Mesenteric fat pad (tissue), 1 donor: ENCODE measurements around the gene USP2. TPM values are rescaled to one million over a fixed set of nuclear protein-coding genes. Genes with fewer than 3 reads are reported as not detected.

Source experiments
- DNase-seq: peaks from one replicate; pipeline ENCODE4 v3.0.0-alpha.2; 2020; ENCODE audit warnings: low spot score
- total RNA-seq: library from RNA; stranded (reverse); fragmentation: NEBNext Ultra II Directional; extraction: Animal tissue kit (Norgen Biotek cat#: 25700); gene quantifications from one replicate; pipeline ENCODE4 v1.2.1, GENCODE V29; 2021
- donor health status: DM: yes; HTN: yes; CAD: no.

The USP2 gene
- total RNA-seq, 1 donor from 2014 or later: 4.2 TPM

DNA sequence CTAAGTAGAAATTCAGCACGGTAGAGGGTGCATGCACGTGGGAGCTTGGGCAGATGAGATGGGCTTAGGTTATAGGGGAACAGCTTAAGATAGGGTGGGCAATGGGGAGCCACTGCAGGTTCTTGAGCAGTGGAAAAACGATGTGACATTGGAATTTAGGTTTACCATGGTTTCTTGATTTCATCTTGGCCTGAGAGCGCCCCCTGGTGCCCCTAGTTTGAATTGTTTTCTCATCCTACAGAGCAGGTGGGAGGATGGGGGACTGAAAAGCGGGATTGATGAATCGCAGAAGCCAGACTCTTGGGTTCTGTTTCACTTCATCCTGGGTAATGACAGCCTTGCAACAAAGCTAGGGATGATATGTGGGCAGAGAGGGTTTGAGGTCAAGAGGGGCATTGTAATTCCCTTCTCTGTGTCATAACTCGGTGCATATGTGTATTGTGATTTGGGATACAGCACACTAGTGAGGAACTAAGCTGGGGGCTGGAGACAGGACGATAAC lies 57.9 kb downstream of the USP2 start:
- peak; percentile 89 for DNase-seq

DNA sequence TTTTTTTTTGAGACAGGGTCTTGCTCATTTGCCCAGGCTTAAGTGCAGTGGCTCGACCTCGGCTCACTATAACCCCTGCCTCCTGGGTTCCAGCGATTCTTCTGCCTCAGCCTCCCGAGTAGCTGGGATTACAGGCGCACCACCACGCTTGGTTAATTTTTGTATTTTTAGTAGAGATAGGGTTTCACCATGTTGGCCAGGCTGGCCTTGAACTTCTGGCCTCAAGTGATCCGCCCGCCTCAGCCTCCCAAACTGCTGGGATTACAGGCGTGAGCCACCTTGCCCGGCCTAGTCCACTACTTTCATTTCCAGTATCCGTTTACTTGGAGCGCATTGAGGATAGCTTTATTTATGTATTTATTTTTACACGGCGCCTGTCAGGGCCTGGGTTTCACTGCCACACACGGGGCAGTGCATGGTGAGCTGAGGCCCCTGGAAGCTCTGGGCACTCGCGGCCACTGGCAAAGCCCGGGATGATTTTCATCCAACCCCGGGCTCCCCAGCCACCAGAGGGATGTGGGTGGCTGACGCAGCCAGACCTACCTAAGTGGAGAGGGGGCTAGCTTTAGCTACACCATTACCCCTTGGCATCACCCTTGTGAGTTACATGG lies 58.5 kb downstream of the USP2 start:
- no peak for DNase-seq

DNA sequence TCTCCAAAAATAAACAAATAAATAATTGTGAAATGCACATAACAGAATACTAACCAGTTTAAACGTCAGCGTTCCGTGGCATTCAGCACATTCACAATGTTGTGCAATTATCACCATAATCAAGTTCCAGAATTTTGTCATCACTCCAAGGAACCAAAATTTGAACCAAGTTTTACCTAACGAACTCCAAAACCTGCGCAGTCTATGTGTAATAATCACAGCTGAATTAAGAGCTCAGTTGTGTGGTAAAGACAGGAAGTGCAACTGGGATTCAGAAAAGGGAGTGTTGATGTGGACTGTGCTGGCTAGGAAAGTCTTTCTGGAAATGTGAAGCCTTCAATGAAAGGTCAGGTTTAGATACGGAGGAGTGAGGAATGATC lies 59.1 kb downstream of the USP2 start:
- DNase-seq: no peak

DNA sequence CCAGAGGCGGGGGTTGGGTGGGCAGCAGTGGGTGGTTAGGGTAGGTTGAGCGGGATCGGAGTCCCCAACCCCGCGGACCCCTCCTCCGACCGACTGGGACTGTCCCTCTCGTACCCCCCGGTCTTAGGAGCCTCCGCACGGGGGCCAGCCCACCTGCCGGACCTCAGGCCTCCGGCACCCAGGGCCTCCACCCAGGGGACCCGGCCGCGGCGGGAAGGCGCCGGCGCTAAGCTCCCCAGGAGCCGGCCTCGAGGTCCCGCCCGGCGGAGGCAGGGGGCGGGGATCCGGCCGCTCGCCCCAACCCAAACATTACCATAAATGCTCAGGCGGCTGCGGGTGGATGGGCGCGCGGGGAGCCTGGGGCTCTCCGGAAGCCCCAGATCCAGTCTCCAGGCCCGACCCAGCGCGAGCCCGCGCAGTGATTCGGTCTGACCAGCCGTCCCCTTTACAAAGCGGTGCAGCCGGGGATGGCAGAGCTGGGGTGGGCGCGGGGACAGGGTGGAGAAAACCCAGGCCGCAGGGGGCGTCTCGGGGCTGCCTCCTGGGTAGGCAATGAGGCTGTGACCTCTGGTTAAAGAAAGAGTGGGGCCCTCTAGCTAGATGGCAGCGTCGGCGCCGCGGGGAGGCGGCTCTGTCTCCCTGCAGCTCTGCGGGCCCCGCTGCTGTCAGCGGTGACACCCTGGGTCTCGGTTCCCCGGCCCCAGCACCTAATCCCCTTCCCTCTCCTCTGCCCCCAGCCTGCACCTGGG lies 60.5 kb downstream of the USP2 start:
- peak; percentile 90 for DNase-seq

DNA sequence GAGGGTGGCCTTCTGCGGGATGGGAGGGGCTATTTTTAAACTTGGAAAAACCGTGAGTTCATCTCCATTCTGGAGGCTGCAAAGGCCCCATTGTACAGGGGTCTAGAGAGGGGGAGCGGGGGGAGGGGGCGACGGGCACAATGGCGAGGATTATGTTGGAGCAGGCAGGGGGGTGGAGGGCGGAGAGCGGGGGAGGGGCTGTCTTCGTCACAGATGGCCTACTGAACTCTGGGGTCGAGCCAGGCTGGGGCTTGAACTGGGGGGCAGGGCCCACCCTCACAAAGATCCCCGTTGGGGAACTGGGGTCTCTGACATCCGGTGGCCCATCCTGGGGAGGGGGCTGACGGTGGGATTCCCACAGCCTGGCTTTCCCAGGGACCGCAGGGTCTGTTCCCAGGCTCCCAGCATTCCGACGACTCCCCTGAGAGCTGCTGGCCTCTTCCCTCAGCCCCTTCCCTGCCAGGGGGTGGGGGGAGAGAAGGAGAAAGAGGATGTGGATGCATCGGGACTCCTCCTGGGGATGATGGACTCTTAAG lies 61.2 kb downstream of the USP2 start:
- no peak for DNase-seq

DNA sequence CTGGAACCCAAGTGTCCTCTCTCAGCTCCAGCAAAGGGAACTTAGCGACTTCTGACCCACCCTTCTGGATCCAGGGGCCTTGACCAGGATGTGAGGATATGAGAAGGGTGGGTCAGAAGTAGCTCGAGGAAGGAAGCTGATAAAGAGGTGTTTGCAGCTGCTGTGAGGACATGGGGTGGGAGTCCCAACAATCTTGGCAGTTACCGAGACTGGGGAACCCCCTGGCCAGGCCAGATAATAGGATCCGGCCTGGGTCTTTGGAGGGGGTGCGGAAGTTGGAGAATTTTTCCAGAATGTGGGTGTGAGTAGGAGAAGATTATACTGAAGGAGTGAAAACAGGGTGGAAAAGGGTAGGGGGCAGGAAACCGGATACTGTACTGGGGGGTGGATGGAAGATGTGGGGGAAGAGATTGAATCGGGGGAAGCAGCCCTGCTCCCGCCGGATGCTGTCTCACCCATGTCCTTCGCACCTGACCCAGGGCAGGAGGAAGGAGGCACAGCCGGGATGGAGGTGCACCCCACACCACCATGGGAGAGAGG lies 61.7 kb downstream of the USP2 start:
- DNase-seq: no peak

DNA sequence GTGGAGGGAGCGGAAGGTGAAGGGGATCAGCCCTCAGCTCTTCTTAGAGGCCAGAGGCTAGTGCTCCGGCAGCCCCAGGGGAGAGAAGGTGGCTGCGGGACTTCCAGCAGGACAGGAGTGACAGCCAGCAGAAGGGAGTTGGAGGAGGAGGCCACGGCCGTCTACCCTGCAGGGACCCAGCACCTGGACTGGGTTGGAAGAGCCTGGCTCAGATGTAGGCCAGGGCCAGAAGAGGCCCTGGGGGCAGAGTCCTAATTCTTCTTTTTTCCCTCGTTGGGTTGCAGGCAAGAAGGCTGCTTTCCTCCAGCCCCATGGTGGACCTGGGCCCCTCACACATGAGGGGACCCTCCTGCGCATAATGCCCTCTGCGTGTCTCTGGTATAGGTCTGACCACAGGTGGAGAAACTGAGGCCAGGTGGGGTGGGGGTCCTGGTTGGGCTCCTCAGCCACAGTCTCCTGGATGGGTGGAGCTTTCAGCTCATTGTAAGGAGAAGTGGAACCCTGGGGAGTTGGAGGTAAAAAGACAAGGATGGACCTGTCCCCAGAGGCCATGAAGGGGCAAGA lies 62.3 kb downstream of the USP2 start:
- DNase-seq: no peak

DNA sequence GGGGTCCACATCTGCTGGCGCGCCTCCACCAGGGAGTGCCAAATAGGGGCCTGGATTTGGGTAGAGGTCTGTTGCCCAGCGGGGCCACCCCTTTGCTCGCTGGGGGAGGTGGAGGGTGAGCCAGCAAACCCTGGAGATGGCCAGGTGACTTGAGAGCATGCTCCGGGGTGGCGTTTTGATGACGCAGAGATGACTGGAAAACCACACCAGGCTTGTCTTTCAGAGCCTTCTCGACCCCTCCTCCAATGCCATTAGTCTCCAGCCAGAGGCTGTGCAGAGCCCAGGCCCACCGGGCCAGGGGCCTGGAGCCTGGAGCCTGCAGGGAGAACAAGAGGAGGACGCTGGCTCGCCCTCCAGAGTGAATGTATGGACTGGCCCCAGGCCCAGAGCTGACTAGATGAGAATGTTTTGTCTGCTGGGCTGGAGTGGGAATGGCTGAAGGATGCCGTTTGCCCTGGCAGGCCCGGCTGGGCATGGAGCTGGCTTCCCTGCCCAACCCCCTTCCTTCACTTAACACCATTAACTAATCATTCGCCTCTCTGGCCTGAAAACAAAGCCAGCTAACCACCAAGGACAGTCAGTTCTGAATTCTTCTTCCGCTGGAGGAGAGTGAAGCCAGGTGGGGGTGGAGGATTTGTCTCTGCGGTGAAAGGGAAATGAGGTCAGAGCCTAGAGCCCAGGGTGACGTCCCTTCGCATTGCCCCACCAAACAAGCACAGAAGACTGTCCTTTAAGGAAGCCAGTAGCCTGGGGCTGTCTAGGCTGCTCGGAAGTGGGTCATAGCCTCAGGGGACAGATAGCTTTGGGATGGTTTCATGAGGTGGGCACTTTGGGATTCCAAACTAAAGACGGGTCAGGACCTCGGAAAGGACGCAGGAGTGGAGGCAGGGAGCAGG lies 63.0 kb downstream of the USP2 start:
- DNase-seq: no peak

DNA sequence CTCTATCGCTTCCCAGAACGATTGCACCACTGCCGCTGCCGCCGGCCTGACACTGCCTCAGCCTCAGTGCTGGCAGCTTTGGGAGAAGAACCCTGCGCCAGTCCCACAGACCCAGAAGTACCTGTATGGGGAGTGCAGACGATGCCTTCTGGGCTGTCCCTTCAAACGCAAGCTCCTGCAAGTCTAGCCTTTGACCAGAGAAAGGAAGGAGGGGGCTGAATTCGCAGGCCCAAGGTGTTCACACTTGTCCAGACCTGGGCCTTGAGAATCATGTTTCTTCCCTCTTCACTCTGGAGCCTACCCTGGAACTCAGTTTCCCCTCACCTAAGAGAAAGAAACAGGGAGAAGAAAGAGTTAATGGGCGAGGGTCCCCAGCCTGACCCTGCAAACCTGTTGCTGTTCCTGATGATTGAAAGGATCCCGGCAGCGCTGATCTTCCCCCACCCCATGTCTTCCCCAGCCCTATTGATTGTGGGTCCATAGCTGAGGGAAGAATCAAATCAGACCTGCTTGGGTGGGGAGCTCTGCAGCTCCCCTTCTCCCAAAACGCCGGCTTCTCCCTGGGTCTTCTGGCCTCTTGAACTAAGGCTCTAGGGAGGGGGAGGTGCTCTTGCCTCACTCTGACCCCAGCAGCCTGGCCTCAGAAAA lies 63.8 kb downstream of the USP2 start:
- DNase-seq: no peak

DNA sequence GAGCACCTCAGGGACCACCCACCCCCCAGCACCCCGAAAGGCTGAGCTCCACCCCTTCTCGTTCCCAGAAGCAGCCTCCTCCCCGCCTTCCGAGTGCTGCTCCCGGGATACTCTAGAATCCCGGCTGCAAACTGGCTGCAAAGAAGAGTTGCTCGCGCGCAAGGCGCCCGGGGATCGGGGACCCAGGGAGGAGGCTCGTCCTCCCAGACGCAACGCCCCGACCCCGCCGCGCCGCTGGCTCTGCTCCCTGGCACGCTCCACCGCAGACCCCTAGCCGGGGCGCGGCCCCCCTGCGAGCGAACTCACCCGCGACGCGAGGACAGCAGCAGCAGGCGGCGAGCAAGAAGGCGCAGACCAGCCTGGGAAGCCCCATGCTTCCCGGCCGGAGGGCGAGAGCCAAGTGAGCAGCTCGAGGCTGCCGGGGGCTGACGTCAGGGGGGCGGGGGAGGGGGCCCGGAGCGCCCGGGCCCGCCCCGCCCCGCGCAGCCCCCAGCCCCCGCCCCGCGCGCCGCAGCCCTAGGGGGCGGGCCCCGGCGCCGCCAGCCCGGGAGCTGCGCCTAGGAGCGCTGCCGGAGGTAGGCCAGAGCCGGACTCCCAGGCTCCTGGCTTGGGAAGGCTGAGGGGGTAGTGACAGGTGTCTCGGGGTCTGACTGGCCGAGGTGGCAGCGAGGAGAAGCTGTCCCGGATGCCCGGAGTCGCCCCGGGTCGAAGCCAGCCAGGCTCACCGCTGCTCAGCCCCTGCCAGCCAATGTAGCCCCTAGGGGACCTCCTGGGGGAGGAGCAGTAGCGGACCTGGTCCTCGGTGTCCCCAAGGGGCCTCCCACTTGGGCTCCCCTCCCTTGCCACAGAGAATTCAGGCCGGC lies 64.5 kb downstream of the USP2 start, which contains the start of gene MCAM:
Gene MCAM, minus strand, starts transcription at position 402 of the 863 bp plus-strand sequence. Its CDS starts 29 bp downstream, at position 373.
- DNase-seq: no peak

DNA sequence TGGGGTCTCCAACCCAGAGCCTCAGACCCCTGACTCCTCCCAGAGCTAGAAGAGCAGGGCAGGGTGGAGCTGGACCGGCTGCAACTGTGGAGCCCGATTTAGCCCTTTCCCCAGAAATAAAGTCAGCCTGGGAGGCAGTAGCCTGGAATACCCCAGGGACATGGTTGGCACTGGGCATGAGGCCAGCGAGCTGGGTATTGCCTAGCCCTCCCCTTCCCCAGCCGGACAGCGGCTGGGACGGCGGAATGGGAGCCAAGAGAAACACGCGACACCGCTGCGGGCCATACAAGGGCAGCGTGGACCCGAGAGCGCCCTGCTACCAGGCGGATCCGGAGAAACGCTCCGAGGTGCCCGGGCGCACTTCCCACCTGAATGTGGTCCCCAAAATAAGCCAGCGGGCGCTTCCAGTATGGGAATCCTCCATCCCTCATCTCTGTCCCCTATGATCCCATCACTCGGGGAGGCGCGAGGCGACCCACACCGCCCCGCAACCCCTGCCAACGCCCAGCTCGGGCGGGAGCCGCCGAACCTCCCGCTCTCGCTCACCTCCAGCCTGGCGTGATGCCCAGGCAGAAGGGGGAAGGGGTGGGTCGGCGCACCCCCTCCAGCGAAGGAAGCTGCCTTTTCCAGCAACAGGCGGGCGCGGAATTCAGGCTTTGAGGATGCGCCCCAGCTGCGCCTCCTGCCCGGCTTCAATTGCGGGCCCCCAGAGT lies 65.3 kb downstream of the USP2 start:
- no peak for DNase-seq

DNA sequence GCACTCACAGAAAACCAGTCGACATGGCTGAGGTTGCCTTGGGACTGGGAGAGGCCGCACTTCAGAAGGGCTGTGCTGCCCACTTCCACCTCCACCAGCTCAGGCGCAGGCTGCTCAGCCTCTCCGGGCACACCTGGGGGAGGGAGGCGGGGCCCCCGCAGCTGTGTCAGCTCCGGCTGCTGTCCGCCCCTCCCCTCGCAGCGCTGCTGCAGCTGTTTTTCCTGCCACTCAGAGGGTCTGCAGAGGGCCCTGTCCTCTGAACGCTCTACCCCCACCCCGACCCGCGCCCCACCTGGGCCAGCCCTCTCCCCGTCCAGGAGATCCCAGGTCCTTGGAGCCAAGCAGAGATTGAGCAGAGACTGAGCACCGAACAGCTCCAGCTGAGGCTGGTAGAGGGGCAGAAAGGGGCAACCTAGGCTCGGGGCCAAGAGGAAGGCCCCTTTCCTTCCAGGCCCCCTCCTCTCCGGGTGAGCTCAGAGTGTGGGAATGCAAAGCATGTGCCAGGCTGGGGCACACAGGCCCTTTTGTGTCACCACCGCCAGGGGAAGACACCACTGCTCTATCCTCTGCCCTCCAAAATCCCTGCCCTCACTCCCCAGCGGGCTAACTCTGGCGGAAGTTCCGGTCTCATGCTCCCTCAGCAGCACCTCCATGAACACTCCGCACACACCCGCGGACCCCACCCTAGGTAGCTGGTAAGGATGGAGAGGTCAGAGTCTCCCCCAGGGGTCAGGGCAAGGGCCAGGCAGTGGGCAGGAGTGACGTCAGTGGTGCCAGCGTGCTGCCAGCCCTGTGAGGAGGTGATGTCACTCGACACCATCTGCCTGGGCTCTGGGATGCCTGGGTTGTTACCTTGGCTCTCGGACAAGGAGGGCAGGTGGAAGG lies 66.1 kb downstream of the USP2 start:
- no peak for DNase-seq

DNA sequence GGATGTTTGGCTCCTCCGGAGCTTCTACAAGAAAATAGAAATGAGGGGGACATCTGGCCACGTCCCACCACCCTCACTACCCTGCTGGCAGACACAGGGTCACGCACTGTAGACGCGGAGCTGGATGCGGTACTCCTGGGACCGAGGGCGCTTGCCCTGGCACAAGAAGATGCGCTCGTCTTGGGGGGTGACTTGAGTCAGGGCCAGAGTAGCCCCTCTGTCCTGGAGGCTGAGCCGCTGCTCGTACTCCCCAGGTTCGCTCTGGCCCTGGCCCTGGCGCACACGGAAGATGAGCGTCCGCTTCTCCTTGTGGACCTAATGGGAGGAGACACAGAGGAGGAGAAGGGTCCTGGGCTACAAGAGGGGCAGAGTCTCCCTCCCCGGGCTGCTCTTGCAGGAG lies 66.8 kb downstream of the USP2 start:
- DNase-seq: no peak

DNA sequence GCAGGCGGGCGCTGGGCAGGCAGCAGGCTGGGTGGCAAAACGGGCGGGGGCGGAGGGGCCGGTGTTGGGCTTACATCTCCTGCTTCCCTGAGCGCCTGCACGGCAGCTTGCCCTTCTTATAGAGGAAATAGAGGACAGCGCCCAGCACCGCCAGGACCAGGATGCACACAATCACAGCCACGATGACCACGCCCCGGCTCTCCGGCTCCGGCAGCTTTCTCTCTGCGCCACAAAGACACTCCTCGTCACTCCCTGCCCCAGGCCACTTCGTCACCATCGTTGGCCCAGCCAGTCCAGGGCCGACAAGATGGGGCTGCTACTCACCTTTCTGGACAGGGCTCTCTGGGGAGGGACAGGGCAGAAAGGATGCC lies 70.8 kb downstream of the USP2 start:
- no peak for DNase-seq

DNA sequence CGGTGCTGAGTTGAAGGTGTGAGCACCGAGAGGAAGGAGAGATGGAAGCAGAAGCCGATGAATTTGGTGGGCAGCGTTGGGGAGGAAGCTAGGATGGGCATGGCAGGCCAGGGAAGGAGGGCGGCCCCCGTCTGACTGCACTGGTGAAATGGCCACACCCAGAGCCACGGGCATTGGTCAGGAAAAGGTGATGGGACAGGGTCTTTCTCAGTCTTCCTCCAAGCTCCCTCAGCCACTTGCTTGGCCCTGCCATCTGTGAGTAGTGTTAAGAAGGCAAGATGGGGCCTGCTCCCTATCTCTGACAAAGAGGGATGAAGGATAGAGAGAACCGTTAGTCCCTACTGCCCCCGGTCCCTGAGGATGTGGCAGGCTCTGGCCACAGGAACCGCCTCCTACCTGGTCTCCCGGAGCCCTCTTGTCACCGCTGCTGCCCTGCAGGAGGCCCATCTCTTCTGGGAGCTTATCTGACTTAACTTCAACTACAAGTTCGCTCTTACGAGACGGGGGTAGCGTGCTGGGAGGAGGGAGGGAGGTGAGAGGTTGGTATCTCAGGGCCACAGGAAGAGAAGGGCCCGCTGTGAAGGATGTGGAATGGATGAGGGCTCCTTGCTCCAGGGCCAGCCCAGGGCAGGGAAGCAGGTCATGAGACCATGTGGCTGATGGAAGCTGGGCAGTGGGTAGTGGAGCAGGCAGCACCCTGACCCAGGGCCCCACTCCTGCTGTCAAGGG lies 71.4 kb downstream of the USP2 start:
- DNase-seq: no peak

DNA sequence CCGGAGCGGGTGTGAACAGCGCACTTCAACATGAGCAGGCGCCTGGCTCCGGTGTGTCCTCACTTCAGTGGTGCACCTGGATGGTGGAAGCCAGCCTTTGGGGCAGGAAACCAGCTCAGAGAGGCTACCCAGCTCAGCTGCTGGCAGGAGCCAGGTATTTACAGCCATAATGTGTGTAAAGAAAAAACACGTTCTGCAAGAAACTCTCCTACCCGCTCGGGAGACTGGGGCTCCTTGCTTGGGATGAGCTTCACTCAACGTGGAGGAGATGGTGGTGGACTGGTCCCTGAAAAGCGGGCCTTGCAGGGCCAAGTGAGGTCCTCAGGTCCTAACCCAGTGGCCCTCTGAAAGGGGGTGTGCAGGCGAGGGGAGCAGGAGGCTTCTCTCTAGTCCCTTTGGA lies 72.1 kb downstream of the USP2 start:
- DNase-seq: no peak

DNA sequence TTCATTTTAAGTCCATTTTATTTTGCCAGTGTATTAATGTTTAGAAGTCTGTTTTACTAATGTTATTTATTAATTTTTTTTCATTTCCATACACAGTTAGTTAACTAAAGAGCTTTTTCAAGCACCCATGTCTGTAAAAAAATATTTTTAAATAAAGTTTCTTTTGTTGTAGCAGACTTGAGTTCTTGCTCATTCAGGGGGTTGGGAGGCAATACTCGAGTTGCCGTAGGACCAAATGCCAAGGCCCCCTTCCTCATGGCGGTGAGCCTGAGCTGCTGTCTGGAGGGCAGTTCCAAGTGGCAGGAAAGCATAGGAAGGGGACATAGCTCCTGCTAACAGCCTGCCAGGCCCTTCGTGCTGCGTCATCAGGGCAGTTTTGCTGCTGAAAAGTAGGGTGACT lies 73.5 kb downstream of the USP2 start:
- DNase-seq: no peak
